HCT116 (cell line): Measurements from ENCODE around the gene GGT5. TPM values are rescaled to one million over a fixed set of nuclear protein-coding genes. Genes with fewer than 3 reads are reported as not detected.

Experiments used
- ATAC-seq: fragments of 200-7000 bp; cut with Tn5 transposase; 2 replicates; pipeline ENCODE4 v1.9.1; 2020; ENCODE audit warnings: mild to moderate bottlenecking, moderate library complexity
- BruUV-seq: library from RNA; stranded (reverse); fragments of 400-500 nt; replicated peaks from 2 replicates; lab custom pipeline; 2021; lab: Mats Ljungman, UMichigan
- CTCF ChIA-PET: fragments of 300-600 bp; sonication (Branson Sonifier 250); formaldehyde crosslinking; loops from one replicate; lab custom pipeline; 2021; ENCODE audit warnings: antibody characterized with exemption; lab: Charles Lee
- POLR2A ChIA-PET: fragments of 300-600, 350-600 bp; sonication (Branson Sonifier 250); formaldehyde crosslinking; loops from one replicate; lab custom pipeline; 2021; ENCODE audit warnings: antibody characterized with exemption; lab: Charles Lee
- RAD21 ChIA-PET, 2 experiments: fragments of 300-600 bp; sonication (Branson Sonifier 250); formaldehyde crosslinking; loops; one replicate each; lab custom pipeline; 2023; ENCODE audit warnings: low total read pairs in 2 of 2; ENCODE audit not compliant: uncharacterized antibody in 2 of 2, unreplicated experiment in 2 of 2, low non-redundant PET in 1 of 2; lab: Charles Lee
- DNase-seq: peaks from one replicate; pipeline ENCODE4 v3.0.0-alpha.2; 2010; ENCODE audit warnings: low read depth, low spot score
- H2AFZ ChIP-seq: fragments of 200-600 bp; shearing (Covaris generic), sonication (generic); 2 replicates; pipeline ENCODE4 v1.6.1; 2017; ENCODE audit warnings: low read depth, mixed run types, mixed read lengths, antibody characterized with exemption, low read length; ENCODE audit not compliant: poor library complexity, severe bottlenecking
- H3K27ac ChIP-seq: 2 replicates; pipeline ENCODE4 v1.5.1; 2012; ENCODE audit warnings: low read depth, low read length
- H3K27me3 ChIP-seq: fragments of 200-600 bp; sonication (generic); 2 replicates; pipeline ENCODE4 v1.6.1; 2016; ENCODE audit warnings: mixed run types, low read length, mixed read lengths; ENCODE audit not compliant: insufficient read depth
- H3K36me3 ChIP-seq, 2 experiments: fragments of 200-500 bp in 1 of 2; fragments of 200-600 bp in 1 of 2; sonication (Bioruptor generic) in 1 of 2; sonication (generic) in 1 of 2; 2 replicates each; pipeline versions ENCODE4 v1.5.1 to v1.6.1; 2014 to 2016; ENCODE audit warnings: low read length in 2 of 2, inconsistent platforms in 1 of 2, mixed read lengths in 1 of 2, mixed run types in 1 of 2; ENCODE audit not compliant: insufficient read depth in 2 of 2, control insufficient read depth in 1 of 2
- H3K4me1 ChIP-seq, 2 experiments: fragments of 200-600 bp in 1 of 2; sonication (generic) in 1 of 2; 2 replicates each; pipeline versions ENCODE4 v1.5.1 to v1.6.1; 2012 to 2017; ENCODE audit warnings: low read length in 2 of 2, inconsistent platforms in 1 of 2, mild to moderate bottlenecking in 1 of 2, mixed read lengths in 1 of 2, mixed run types in 1 of 2, moderate library complexity in 1 of 2; ENCODE audit not compliant: insufficient read depth in 2 of 2, control insufficient read depth in 1 of 2
- H3K4me2 ChIP-seq: fragments of 200-600 bp; sonication (generic); 2 replicates; pipeline ENCODE4 v1.6.1; 2017; ENCODE audit warnings: mixed run types, low read length, mixed read lengths
- H3K4me3 ChIP-seq, 2 experiments: fragments of 200-600 bp in 1 of 2; sonication (generic) in 1 of 2; replicated peaks in 1 of 2; 2 replicates each; pipeline ENCODE4 v1.5.1; 2011 to 2016; ENCODE audit warnings: low read length in 2 of 2, control low read depth in 1 of 2, low read depth in 1 of 2, mild to moderate bottlenecking in 1 of 2, mixed read lengths in 1 of 2, mixed run types in 1 of 2
- H3K79me2 ChIP-seq: fragments of 200-600 bp; sonication (generic); 2 replicates; pipeline ENCODE4 v1.6.1; 2017; ENCODE audit warnings: mild to moderate bottlenecking, mixed run types, low read length, moderate library complexity, mixed read lengths; ENCODE audit not compliant: insufficient read depth
- H3K9ac ChIP-seq: fragments of 200-600 bp; sonication (generic); 2 replicates; pipeline ENCODE4 v1.6.1; 2016; ENCODE audit warnings: low read length, mixed read lengths
- H3K9me2 ChIP-seq: fragments of 200-600 bp; sonication (generic), shearing (Covaris generic); 2 replicates; pipeline ENCODE4 v1.6.1; 2017; ENCODE audit warnings: mixed run types, mild to moderate bottlenecking, moderate library complexity; ENCODE audit not compliant: insufficient read depth
- H3K9me3 ChIP-seq, 2 experiments: fragments of 200-500 bp in 1 of 2; fragments of 200-600 bp in 1 of 2; sonication (Bioruptor generic) in 1 of 2; sonication (generic) in 1 of 2; 2 replicates each; pipeline ENCODE4 v1.6.1; 2014 to 2017; ENCODE audit warnings: low read length in 2 of 2, mixed read lengths in 2 of 2, inconsistent platforms in 1 of 2, low read depth in 1 of 2, mild to moderate bottlenecking in 1 of 2, mixed run types in 1 of 2, moderate library complexity in 1 of 2; ENCODE audit not compliant: control insufficient read depth in 1 of 2, insufficient read depth in 1 of 2
- H4K20me1 ChIP-seq: fragments of 200-600 bp; sonication (generic), shearing (Covaris generic); 2 replicates; pipeline ENCODE4 v1.6.1; 2017; ENCODE audit warnings: mixed run types, mild to moderate bottlenecking, moderate library complexity; ENCODE audit not compliant: insufficient read depth
- CBX3 ChIP-seq: IDR thresholded peaks from 2 replicates; pipeline ENCODE4 v1.6.1; 2012; ENCODE audit warnings: low read depth
- CEBPB ChIP-seq: IDR thresholded peaks from 2 replicates; pipeline ENCODE4 v1.6.1; 2012; ENCODE audit warnings: low read depth
- EGR1 ChIP-seq: IDR thresholded peaks from 2 replicates; pipeline ENCODE4 v1.6.1; 2012; ENCODE audit warnings: low read depth
- EZH2 ChIP-seq: fragments of 200-600 bp; sonication (generic); IDR thresholded peaks from 2 replicates; pipeline ENCODE4 v1.6.1; 2017; ENCODE audit warnings: antibody characterized with exemption, mixed run types
- EZH2phosphoT487 ChIP-seq: fragments of 200-600 bp; IDR thresholded peaks from 2 replicates; pipeline ENCODE4 v1.6.1; 2018; ENCODE audit warnings: antibody characterized with exemption, borderline replicate concordance
- FOSL1 ChIP-seq: IDR thresholded peaks from 2 replicates; pipeline ENCODE4 v1.6.1; 2012; ENCODE audit warnings: low read depth
- JUND ChIP-seq: IDR thresholded peaks from 2 replicates; pipeline ENCODE4 v1.6.1; 2012
- RAD21 ChIP-seq: IDR thresholded peaks from 2 replicates; pipeline ENCODE4 v1.6.1; 2012; ENCODE audit warnings: low read depth, mild to moderate bottlenecking
- SIN3A ChIP-seq: IDR thresholded peaks from 2 replicates; pipeline ENCODE4 v1.6.1; 2012; ENCODE audit warnings: low read depth
- SP1 ChIP-seq: IDR thresholded peaks from 2 replicates; pipeline ENCODE4 v1.6.1; 2012; ENCODE audit warnings: low read depth
- SRF ChIP-seq: IDR thresholded peaks from 2 replicates; pipeline ENCODE4 v1.6.1; 2012; ENCODE audit warnings: low read depth
- TCF7L2 ChIP-seq: IDR thresholded peaks from 2 replicates; pipeline ENCODE4 v1.7.0; 2011; ENCODE audit warnings: borderline replicate concordance, inconsistent platforms; ENCODE audit not compliant: insufficient read depth, insufficient read length; ENCODE audit errors: extremely low read depth
- YY1 ChIP-seq: IDR thresholded peaks from 2 replicates; pipeline ENCODE4 v1.6.1; 2011; ENCODE audit warnings: low read length, low read depth, moderate library complexity, mild to moderate bottlenecking; ENCODE audit not compliant: insufficient replicate concordance; ENCODE audit errors: extremely low read depth
- ZNF274 ChIP-seq: fragments of 200-500 bp; sonication (Bioruptor generic); IDR thresholded peaks from 2 replicates; pipeline ENCODE4 v1.6.1; 2014; ENCODE audit warnings: mild to moderate bottlenecking, low read depth, low read length, inconsistent platforms
- intact Hi-C: fragments of 100-400 bp; cut with micrococcal nuclease; formaldehyde crosslinking; loops from 2 replicates; pipeline ENCODE4 v1.10.0; 2022
- total RNA-seq: library from RNA; stranded (reverse); gene quantifications from one replicate; pipeline ENCODE4 v1.2.1, GENCODE V29; 2021; ENCODE audit not compliant: unreplicated experiment
- TF ChIP-seq, protein P1 (sequence below): IDR thresholded peaks from 2 replicates; pipeline ENCODE4 v1.6.1; 2011; ENCODE audit warnings: mild to moderate bottlenecking, low read length, moderate library complexity; ENCODE audit not compliant: insufficient replicate concordance; ENCODE audit errors: extremely low read depth
- TF ChIP-seq, protein P2 (sequence below): IDR thresholded peaks from 2 replicates; pipeline ENCODE4 v1.6.1; 2012
- TF ChIP-seq, protein P3 (sequence below), 3 experiments: fragments of 200-600 bp in 1 of 3; sonication (generic) in 1 of 3; IDR thresholded peaks in 2 of 3; conservative IDR thresholded peaks in 1 of 3; 2 replicates each; pipeline ENCODE4 v1.5.1; 2012 to 2017; ENCODE audit warnings: low read depth in 2 of 3, low read length in 2 of 3, antibody characterized with exemption in 1 of 3, borderline replicate concordance in 1 of 3, control low read depth in 1 of 3, mild to moderate bottlenecking in 1 of 3, mixed read lengths in 1 of 3, mixed run types in 1 of 3, moderate library complexity in 1 of 3; ENCODE audit not compliant: insufficient read depth in 1 of 3
- TF ChIP-seq, protein P4 (sequence below): IDR thresholded peaks from 2 replicates; pipeline ENCODE4 v1.6.1; 2012

The GGT5 gene
- total RNA-seq, 1 experiment from 2014 or later, result 0.57 TPM

DNA sequence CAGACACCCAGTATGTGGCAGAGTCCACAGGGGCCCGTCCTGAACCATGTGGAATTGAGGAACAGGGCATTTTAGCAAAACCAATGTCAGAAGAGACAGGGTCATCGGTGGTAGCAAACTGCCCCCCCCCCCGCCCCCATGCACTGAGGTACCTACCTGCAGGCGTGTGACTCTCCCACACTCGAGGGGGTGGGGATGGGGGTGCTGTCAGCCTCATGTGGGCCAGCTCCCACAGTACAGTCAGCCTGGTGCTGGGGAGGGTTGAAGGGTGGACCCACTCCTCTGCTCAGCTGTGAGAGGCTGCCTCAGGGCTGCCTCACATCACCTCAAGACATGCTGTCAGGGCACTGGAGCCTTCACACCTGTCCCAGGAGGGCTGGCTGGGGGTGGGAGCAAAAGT is 74.2 kb downstream of the GGT5 start:
- RAD21 ChIA-PET, result no interaction called here
- Histone ChIP-seq H3K36me3 (peaks cover 0 to 13% of the 10 kb centered on the region in 2 experiments; a peak in 3 of 4 replicates), H3K9me3 (no peaks in the 10 kb centered on the region), H3K4me3 (no peak overlapping the region), H3K4me1 (no peaks in the 10 kb centered on the region; a peak in 1 of 4 replicates), H3K4me2 (no peak overlapping the region), H3K27me3 (no peaks in the 10 kb centered on the region), H3K9ac (no peak overlapping the region), H4K20me1 (no peaks in the 10 kb centered on the region), H2AFZ (no peak overlapping the region), H3K27ac (no peak overlapping the region), H3K79me2 (no peaks in the 10 kb centered on the region), H3K9me2 (no peaks in the 10 kb centered on the region)
- TF ChIP-seq SIN3A (no peak), ZNF274 (no peak), EZH2 (no peak), CBX3 (no peak), TCF7L2 (no peak), CEBPB (no peak), SP1 (no peak), JUND (no peak), EGR1 (no peak), YY1 (no peak), FOSL1 (no peak), SRF (no peak), EZH2phosphoT487 (no peak), RAD21 (no peak)
- TF ChIP-seq, protein P1, sequence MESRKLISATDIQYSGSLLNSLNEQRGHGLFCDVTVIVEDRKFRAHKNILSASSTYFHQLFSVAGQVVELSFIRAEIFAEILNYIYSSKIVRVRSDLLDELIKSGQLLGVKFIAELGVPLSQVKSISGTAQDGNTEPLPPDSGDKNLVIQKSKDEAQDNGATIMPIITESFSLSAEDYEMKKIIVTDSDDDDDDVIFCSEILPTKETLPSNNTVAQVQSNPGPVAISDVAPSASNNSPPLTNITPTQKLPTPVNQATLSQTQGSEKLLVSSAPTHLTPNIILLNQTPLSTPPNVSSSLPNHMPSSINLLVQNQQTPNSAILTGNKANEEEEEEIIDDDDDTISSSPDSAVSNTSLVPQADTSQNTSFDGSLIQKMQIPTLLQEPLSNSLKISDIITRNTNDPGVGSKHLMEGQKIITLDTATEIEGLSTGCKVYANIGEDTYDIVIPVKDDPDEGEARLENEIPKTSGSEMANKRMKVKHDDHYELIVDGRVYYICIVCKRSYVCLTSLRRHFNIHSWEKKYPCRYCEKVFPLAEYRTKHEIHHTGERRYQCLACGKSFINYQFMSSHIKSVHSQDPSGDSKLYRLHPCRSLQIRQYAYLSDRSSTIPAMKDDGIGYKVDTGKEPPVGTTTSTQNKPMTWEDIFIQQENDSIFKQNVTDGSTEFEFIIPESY, result no peak
- TF ChIP-seq, protein P2, sequence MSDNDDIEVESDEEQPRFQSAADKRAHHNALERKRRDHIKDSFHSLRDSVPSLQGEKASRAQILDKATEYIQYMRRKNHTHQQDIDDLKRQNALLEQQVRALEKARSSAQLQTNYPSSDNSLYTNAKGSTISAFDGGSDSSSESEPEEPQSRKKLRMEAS, result no peak
- TF ChIP-seq, protein P3, sequence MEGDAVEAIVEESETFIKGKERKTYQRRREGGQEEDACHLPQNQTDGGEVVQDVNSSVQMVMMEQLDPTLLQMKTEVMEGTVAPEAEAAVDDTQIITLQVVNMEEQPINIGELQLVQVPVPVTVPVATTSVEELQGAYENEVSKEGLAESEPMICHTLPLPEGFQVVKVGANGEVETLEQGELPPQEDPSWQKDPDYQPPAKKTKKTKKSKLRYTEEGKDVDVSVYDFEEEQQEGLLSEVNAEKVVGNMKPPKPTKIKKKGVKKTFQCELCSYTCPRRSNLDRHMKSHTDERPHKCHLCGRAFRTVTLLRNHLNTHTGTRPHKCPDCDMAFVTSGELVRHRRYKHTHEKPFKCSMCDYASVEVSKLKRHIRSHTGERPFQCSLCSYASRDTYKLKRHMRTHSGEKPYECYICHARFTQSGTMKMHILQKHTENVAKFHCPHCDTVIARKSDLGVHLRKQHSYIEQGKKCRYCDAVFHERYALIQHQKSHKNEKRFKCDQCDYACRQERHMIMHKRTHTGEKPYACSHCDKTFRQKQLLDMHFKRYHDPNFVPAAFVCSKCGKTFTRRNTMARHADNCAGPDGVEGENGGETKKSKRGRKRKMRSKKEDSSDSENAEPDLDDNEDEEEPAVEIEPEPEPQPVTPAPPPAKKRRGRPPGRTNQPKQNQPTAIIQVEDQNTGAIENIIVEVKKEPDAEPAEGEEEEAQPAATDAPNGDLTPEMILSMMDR (IDR thresholded peaks at IDR 0.05 in 2 of 3, conservative IDR thresholded peaks at IDR 0.05 in 1 of 3; ENCODE audit: borderline replicate concordance in 1 of 3, insufficient read depth in 1 of 3, low read depth in 2 of 3, low read length in 2 of 3), result no peak
- TF ChIP-seq, protein P4, sequence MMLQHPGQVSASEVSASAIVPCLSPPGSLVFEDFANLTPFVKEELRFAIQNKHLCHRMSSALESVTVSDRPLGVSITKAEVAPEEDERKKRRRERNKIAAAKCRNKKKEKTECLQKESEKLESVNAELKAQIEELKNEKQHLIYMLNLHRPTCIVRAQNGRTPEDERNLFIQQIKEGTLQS, result no peak
- intact Hi-C loops, result no loop called here
- DNase-seq (no peak), ATAC-seq (no peak)
- no TSS peak for BruUV-seq
- CTCF ChIA-PET, result interaction anchor here (0.7 kb wide), 1 partner anchor 10 kb away, joined by 3 read pairs; no protein-coding TSS in a partner anchor
- POLR2A ChIA-PET, result no interaction called here
